MG63 (cell line): ENCODE measurements around the gene RELB. TPM values are rescaled to one million over a fixed set of nuclear protein-coding genes. Genes with fewer than 3 reads are reported as not detected.
"Not testable (repeated sequence)": the region's sequence is repeated elsewhere in the genome, so short reads cannot be mapped to it uniquely, and the experiment has no call there.

Experiments
- DNase-seq: peaks from one replicate; pipeline ENCODE4 v3.0.0-alpha.2; 2020
- H3K27me3 ChIP-seq: fragments of 250-450 bp; sonication (Bioruptor Pico); 2 replicates; pipeline ENCODE4 v1.5.1; 2020; ENCODE audit warnings: mild to moderate bottlenecking, moderate library complexity
- H3K36me3 ChIP-seq: fragments of 250-450 bp; sonication (Bioruptor Pico); 2 replicates; pipeline ENCODE4 v1.5.1; 2020; ENCODE audit warnings: mild to moderate bottlenecking, moderate library complexity
- H3K4me3 ChIP-seq: fragments of 250-450 bp; sonication (Bioruptor Pico); 2 replicates; pipeline ENCODE4 v1.5.1; 2020; ENCODE audit warnings: mild to moderate bottlenecking, moderate library complexity
- H3K9me3 ChIP-seq: fragments of 250-450 bp; sonication (Bioruptor Pico); 2 replicates; pipeline ENCODE4 v1.5.1; 2020; ENCODE audit warnings: mild to moderate bottlenecking, moderate library complexity
- total RNA-seq: library from RNA; depleted of rRNA; stranded (reverse); fragments of >200 nt; shearing (Covaris generic); gene quantifications from 2 replicates; pipeline ENCODE4 v1.2.3, GENCODE V29; 2014; ENCODE audit warnings: low replicate concordance

Gene RELB
- total RNA-seq, 1 experiment from 2014 or later, result 8.5 TPM

DNA sequence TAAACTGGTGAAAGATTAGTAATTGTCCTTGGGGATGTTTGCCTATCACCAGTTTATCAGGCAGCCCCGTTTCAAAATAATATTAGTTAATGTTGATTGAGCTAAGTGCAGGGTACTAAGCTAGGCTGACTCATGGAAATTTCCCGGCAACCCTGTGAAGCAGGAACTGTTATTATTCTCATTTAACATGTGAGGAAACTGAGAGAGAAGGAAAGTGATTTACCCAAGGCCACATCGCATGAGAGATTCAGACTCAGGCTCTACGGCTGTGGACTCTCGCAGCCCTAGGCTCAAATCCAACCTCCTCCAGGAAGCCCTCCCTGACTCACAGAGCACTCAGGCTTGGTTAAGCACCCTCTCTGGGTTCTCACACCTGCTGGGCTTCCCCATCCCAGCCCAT lies 26.4 kb upstream of the RELB start:
- Histone ChIP-seq H3K4me3 (no peak overlapping the region), H3K27me3 (no peaks in the 10 kb centered on the region), H3K9me3 (no peaks in the 10 kb centered on the region), H3K36me3 (peaks cover 63% of the 10 kb centered on the region)
- DNase-seq, result no peak

DNA sequence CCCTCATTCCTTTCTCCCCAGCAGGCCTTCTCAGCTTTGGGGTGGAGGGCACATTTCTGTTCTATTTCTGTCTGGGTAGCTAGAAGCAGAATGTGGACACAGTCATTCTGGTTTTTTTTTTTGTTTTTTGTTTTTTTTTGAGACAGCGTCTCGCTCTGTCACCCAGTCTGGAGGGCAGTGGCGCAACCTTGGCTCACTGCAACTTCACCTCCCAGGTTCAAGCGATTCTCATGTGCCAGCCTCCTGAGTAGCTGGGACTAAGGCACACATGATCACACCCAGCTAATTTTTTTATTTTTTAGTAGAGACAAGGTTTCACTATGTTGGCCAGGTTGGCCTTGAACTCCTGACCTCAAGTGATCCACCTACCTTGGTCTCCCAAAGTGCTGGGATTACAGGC lies 25.8 kb upstream of the RELB start:
- no peaks in the 10 kb centered on the region for H3K9me3 ChIP-seq
- H3K4me3 ChIP-seq, result no peak overlapping the region
- no peaks in the 10 kb centered on the region for H3K27me3 ChIP-seq
- peaks cover 66% of the 10 kb centered on the region for H3K36me3 ChIP-seq
- no peak for DNase-seq

DNA sequence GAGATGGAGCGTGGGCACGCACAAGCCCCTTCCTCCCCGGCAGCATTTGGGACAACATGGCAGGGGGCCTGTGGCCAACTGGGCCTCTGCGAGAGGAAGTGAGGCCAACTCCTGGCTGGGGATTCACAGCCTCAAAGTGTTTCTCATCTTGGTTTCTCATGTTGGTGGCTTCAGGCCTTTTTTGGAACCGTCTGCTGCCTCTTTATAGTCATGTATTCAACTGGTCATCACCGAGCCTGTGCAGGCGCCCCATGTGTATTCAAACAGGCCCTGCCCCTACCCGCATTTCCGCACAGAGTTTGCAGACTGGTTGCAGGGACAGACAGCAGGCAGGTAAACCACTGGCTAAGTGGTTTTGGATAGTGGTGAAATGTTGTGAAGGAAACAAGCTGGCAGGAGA lies 17.3 kb upstream of the RELB start:
- Histone ChIP-seq H3K9me3 (no peaks in the 10 kb centered on the region), H3K27me3 (no peaks in the 10 kb centered on the region), H3K36me3 (peaks cover 43% of the 10 kb centered on the region), H3K4me3 (no peak overlapping the region)
- no peak for DNase-seq

DNA sequence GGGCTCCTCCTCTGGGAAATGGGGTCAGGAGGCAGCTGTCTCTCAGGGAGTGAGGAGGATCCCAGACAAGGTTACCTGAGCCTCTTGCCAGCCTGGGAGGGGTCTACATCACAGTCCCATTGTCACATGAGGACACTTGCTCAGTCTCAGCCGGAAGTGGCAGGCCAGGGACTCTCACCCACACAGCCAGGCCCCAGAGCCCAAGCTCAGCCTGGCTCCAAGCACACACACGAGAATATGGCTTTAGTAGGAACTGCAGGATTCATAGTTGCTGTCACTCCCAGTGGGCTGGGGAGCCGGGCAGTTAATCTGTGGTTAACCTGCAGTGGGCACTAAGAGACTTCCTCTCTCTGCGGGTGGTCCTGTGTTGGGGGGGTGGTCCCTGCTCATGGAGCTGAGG lies 15.8 kb upstream of the RELB start:
- peaks cover 45% of the 10 kb centered on the region for H3K36me3 ChIP-seq
- no peaks in the 10 kb centered on the region for H3K27me3 ChIP-seq
- H3K4me3 ChIP-seq, result no peak overlapping the region
- no peak for DNase-seq
- no peaks in the 10 kb centered on the region for H3K9me3 ChIP-seq

DNA sequence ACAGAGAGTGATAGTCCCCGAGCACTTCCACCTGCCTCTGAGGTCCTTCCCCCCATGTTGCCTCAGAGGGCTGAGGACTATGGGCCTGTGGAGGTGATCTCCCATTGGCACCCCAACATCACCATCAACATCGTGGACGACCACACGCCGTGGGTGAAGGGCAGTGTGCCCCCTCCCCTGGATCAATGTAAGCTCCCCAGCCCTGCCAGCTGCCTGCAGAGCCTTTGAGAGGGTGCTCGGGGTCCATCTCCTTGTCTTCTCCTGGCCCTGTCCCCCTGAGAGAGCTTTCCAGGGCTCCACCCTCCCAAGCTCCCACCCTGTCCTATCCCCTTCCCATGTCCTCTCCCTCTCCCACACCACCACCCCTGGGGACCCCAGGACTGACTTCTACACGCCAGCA lies 14.9 kb upstream of the RELB start:
- no peaks in the 10 kb centered on the region for H3K9me3 ChIP-seq
- DNase-seq, result no peak
- H3K4me3 ChIP-seq, result no peak overlapping the region
- peaks cover 47% of the 10 kb centered on the region for H3K36me3 ChIP-seq
- no peaks in the 10 kb centered on the region for H3K27me3 ChIP-seq

DNA sequence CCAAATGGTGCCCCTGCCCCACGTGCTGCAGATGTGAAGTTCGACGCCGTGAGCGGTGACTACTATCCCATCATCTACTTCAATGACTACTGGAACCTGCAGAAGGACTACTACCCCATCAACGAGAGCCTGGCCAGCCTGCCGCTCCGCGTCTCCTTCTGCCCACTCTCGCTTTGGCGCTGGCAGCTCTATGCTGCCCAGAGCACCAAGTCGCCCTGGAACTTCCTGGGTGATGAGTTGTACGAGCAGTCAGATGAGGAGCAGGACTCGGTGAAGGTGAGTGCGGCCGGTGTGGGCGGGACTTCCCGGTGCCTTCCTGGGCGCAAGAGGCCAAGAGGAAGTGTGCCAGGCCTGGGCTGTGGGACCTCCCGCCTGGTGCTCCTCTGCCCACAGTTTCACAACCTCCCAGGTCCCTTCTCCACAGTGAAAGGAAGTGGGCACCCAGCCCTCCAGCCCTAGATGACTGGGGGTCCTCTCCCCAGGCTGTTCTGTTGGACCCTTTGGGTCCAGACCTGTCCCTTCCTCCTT lies 14.1 kb upstream of the RELB start:
- H3K36me3 ChIP-seq, result peaks cover 52% of the 10 kb centered on the region
- no peak overlapping the region for H3K4me3 ChIP-seq
- H3K9me3 ChIP-seq, result no peaks in the 10 kb centered on the region
- no peak for DNase-seq
- no peaks in the 10 kb centered on the region for H3K27me3 ChIP-seq

DNA sequence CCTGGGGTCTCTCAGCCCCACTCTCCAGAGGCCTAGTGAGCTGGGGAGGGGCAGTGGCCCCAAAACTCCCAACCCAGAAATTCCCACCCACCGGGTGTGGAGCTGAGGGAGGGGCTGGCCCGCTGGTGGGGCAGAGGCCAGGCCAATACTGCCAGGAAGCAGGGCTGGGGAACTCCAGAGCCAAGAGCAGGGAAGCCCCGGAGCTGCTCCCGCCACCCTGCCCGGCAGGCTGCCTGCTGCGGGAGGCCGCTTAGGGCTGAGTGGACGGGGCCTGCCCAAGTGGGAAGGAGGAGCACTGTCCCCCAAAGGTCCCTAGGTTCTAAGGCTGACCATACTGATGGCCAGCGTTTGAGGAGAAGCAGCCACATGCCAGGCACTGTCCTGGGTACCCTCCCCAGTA lies 13.0 kb upstream of the RELB start:
- DNase-seq, result no peak
- no peaks in the 10 kb centered on the region for H3K27me3 ChIP-seq
- H3K9me3 ChIP-seq, result no peaks in the 10 kb centered on the region
- H3K36me3 ChIP-seq, result peaks cover 58% of the 10 kb centered on the region
- no peak overlapping the region for H3K4me3 ChIP-seq

DNA sequence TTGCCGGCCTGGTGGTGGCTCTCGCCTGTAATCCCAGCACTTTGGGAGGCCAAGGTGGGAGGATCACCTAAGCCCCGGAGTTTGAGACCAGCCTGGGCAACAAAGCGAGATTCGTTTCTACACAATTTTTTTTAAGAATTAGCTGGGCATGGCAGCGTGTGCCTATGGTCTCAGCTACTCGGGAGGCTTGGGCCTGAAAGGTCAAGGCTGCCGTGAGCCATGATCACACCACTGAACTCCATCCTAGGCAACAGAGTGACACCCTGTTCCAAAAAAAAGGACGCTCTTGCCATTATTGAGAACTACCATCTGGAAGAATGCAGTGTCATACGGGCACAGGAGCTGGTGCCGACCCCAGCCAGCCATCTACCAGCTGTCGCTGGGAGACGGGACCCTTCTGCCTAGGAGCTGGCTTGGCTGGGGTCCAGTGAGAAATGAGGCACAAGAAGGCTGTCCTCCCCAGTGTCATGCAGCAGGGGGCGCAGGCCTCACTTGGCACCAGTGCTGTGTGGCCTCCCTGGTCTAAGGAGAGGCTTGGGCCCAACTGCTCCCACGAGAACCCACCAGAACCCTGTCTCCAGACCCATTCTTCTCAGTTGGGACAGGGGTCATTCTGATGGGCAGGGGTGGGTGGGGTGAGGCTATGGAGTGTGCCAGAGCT lies 12.2 kb upstream of the RELB start:
- peaks cover 57% of the 10 kb centered on the region for H3K36me3 ChIP-seq

DNA sequence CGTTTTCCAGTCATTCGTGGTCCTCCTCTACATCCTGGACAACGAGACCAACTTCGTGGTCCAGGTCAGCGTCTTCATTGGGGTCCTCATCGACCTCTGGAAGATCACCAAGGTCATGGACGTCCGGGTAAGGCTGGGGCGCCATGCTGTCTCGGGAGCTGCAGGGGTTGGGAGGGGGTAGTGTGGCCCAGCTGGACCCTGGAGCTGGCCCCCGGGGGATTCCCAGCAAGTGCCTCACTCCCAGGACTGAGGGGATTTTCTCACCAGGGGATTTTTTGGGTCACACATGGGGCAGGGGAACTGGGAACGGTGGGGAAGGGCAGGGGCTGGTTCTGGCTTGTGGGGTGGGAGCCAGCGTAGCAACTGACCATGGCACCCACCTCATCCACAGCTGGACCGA lies 10.8 kb upstream of the RELB start:
- no peak for DNase-seq
- no peaks in the 10 kb centered on the region for H3K27me3 ChIP-seq
- no peaks in the 10 kb centered on the region for H3K9me3 ChIP-seq
- no peak overlapping the region for H3K4me3 ChIP-seq
- H3K36me3 ChIP-seq, result peaks cover 44% of the 10 kb centered on the region

More for the DNA sequence above, 12.2 kb upstream of the RELB start:
- H3K27me3 ChIP-seq, result no peaks in the 10 kb centered on the region
- H3K4me3 ChIP-seq, result no peak overlapping the region
- no peaks in the 10 kb centered on the region for H3K9me3 ChIP-seq
- peak; percentile 60 for DNase-seq

DNA sequence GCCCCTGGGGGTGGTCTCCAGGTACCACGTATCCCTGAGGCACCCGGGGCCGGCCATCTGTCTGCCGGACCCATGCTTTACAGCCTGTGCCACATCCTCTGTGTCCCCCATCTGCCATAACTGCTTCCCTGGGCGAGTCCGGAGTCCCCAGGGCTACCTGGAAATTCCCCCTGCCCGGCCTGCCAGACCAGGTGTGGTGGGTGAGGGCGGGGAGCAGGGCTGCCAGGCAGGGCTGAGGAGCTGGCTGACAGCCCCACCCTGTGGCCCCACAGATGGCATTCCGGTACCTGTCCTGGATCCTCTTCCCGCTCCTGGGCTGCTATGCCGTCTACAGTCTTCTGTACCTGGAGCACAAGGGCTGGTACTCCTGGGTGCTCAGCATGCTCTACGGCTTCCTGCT lies 10.3 kb upstream of the RELB start:
- H3K27me3 ChIP-seq, result no peaks in the 10 kb centered on the region
- H3K36me3 ChIP-seq, result peaks cover 44% of the 10 kb centered on the region
- H3K4me3 ChIP-seq, result no peak overlapping the region
- DNase-seq, result no peak
- H3K9me3 ChIP-seq, result no peaks in the 10 kb centered on the region

DNA sequence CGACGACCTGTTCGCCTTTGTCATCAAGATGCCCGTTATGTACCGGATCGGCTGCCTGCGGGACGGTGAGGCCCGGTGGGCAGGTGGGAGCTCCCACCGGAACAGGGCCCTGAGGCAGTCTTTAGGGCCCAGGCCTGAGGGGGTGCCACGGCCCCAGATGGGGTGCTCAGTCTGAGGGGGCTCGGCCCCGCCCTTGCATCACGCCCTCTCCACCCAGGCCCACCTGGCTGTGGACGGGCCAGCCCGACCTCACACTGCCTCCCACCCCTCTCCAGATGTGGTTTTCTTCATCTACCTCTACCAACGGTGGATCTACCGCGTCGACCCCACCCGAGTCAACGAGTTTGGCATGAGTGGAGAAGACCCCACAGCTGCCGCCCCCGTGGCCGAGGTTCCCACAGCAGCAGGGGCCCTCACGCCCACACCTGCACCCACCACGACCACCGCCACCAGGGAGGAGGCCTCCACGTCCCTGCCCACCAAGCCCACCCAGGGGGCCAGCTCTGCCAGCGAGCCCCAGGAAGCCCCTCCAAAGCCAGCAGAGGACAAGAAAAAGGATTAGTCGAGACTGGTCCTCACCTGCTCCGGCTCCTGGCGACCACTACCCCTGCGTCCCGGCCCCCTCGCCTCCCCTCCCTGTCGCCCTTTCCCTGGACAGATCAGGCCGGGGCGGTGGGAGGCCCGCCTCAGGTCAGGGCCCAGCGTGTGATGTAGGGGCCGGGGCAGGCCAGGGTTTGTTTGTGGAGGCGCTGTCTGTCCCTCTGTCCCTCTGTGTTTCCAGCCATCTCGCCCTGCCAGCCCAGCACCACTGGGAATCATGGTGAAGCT lies 8.7 kb upstream of the RELB start:
- Histone ChIP-seq H3K27me3 (no peaks in the 10 kb centered on the region), H3K9me3 (no peaks in the 10 kb centered on the region), H3K36me3 (peaks cover 43% of the 10 kb centered on the region), H3K4me3 (no peak overlapping the region)
- DNase-seq, result no peak

DNA sequence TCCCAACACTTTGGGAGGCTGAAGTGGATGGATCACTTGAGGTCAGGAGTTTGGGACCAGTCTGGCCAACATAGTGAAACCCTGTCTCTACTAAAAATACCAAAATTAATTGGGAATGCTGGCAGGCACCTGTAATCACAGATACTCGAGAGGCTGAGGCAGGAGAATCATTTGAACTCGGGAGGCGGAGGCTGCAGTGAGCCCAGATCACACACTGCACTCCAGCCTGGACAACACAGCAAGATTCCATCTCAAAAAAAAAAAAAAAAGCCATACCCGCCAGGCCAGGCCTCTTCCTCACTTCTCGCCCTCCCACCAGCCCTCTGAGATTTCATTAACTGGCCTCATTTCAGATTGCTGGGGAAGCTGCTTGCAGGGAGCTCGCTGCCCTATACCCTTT lies 7.7 kb upstream of the RELB start:
- DNase-seq, result no peak
- no peak overlapping the region for H3K4me3 ChIP-seq
- no peaks in the 10 kb centered on the region for H3K27me3 ChIP-seq
- no peaks in the 10 kb centered on the region for H3K9me3 ChIP-seq
- H3K36me3 ChIP-seq, result peaks cover 33% of the 10 kb centered on the region

DNA sequence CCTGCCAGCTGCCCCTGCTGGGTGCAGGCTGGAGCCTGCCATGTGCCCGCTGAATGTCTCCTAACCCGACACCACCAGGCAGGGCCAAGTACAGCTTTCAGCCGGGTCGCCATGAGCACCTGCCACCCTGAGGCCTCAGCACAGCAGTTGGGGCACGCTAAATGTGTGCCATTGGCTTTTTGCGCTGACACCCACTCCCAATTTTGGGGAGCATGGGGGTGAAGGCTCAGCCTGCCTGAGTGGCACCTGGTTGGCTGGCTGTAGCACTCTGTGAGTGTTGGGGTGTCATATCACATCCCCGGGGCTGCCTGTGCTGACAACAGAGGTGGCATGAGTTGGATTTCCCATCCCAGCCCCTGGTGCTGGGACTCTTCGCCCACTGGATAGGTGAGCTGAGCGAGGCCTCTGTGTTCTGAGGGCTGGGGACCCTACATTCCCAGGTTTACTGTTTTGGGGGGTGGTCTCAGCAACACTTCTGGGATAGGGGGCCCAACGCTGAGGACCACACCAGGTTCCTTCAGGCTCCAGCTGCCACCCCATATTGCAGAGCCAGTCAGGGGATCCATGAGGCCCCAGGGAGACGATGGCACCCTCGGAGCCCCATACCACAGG lies 7.2 kb upstream of the RELB start:
- Histone ChIP-seq H3K36me3 (peaks cover 28% of the 10 kb centered on the region), H3K9me3 (no peaks in the 10 kb centered on the region), H3K4me3 (no peak overlapping the region), H3K27me3 (no peaks in the 10 kb centered on the region)
- no peak for DNase-seq

DNA sequence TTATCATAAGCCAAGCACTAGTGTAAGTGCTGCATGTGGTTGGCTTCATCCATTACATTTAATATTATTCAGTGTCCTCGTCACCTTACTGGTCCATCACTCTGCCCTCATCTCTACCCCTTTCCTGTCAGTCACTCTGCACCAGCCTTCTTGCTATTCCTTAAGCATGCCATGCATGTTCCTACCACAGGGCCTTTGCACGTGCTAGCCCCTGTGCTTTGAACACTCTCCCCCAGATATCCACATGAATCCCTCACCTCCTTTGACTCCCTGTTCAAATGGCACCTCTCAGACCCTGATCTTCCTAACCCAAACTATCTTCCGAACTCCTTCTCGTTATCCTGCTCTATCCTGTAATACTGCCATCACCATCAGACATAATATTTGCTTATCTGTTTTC lies 3.2 kb upstream of the RELB start:
- Histone ChIP-seq H3K27me3 (no peaks in the 10 kb centered on the region), H3K9me3 (no peaks in the 10 kb centered on the region), H3K36me3 (no peaks in the 10 kb centered on the region; the same call in 1 of the 2 replicates), H3K4me3 (no peak overlapping the region)
- DNase-seq, result no peak

DNA sequence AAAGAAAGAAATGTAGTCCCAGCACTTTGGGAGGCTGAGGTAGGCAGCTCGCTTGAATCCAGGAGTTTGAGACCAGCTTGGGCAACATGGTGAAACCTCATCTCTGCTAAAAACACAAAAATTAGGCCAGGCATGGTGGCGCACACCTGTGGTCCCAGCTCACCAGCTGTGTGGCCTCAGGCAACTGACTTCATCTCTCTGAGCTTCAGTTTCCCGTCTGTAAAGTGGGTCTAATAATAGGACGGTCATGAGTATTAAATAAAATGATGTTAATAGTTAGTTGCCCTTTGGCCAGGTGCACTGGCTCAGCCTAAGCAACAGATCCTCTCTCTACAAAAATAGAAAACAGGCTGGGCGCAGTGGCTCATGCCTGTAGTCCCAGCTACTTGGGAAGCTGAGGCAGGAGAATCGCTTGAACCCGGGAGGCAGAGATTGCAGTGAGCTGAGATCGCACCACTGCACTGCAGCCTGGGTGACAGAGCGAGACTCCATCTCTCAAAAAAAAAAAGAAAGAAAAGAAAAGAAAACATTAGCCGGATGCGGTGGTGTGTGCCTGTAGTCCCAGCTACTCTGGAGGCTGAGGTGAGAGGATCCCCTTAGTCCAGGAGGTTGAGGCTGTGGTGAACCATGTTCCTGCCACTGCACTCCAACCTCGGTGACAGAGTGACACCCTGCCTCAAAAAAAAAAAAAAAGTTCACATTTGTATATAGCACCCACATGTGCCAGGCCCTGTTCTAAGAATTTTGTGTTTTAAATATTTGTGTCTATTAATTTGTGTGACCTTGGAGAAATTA lies 1.9 kb upstream of the RELB start:
- not testable (repeated sequence) for DNase-seq, H3K36me3 ChIP-seq, H3K9me3 ChIP-seq, H3K27me3 ChIP-seq, H3K4me3 ChIP-seq

DNA sequence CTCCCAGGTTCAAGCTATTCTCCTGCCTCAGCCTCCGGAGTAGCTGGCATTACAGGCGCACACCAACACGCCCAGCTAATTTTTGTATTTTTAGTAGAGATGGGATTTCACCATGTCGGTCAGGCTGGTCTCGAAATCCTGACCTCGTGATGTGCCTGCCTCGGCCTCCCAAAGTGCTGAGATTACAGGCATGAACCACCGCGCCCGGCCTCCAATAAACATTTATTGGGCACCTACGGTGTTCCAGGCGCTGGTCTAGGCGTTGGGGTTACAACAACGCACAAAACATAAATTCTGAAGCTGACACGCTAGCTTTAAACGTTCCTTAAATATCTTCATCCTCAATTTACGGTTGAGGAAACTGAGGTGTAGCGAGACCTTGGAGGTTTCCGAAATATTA lies 599 bp upstream of the RELB start:
- not testable (repeated sequence) for H3K9me3 ChIP-seq, H3K27me3 ChIP-seq, DNase-seq, H3K36me3 ChIP-seq
- H3K4me3 ChIP-seq, result peak overlapping the region; percentile 68

DNA sequence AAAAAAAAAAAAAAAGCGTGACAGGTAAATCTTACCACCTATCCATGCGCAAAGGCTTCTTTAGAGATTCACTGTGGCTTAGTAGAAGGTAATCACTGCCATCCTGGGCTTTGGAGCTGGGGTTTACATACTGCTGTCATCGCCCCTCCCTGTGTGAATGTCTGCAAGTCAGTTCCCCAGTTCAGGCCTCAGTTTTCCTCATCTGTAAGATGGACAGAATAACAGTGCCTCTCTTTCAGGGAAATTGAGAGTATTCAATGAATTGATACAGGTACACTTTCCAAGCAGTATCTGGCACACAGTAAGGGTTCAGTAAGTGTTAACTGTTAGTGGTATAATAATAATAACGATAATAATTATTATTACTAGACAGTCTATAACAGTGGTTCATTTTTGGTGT lies 2.2 kb downstream of the RELB start:
- Histone ChIP-seq H3K27me3 (no peaks in the 10 kb centered on the region), H3K9me3 (no peaks in the 10 kb centered on the region), H3K4me3 (no peak overlapping the region), H3K36me3 (peaks cover 5% of the 10 kb centered on the region)
- no peak for DNase-seq
